Measurements from ENCODE around the gene REEP6. TPM values are rescaled to one million over a fixed set of nuclear protein-coding genes. Genes with fewer than 3 reads are reported as not detected.

The REEP6 gene
- total RNA-seq, 3 donors from 2014 or later = 2.0 to 5.1 (median 4.5) TPM

GRCh38 chr19:1460033-1460995, 30.7 kb upstream of the REEP6 start:
- ATAC-seq = no peak
- intact Hi-C loops (cut with DNase I, micrococcal nuclease) = no loop called here

GRCh38 chr19:1461862-1462261, 29.1 kb upstream of the REEP6 start:
- Histone ChIP-seq H3K36me3 (ENCODE audit: low read depth) (no peaks in the 10 kb centered on the region), H3K4me1 (ENCODE audit: low read depth) (peaks cover 15% of the 10 kb centered on the region), H3K4me3 (no peak overlapping the region), H3K9me3 (no peaks in the 10 kb centered on the region)
- ATAC-seq (no peak), DNase-seq (no peak)
- TF ChIP-seq CTCF (IDR thresholded peaks at IDR 0.05) = no peak
- intact Hi-C loops (cut with DNase I, micrococcal nuclease) = no loop called here

More at GRCh38 chr19:1460033-1460995, 30.7 kb upstream of the REEP6 start:
- peaks cover 16% of the 10 kb centered on the region for H3K4me1 ChIP-seq (ENCODE audit: low read depth)
- TF ChIP-seq CTCF (IDR thresholded peaks at IDR 0.05) = no peak
- no peaks in the 10 kb centered on the region for H3K9me3 ChIP-seq
- no peaks in the 10 kb centered on the region for H3K36me3 ChIP-seq (ENCODE audit: low read depth)
- no peak overlapping the region for H3K4me3 ChIP-seq
- DNase-seq = no peak

GRCh38 chr19:1465191-1466016, 25.6 kb upstream of the REEP6 start:
- intact Hi-C loops (cut with DNase I, micrococcal nuclease) = no loop called here
- H3K9me3 ChIP-seq = no peaks in the 10 kb centered on the region
- peak; percentile 37 for TF ChIP-seq CTCF (IDR thresholded peaks at IDR 0.05)
- no peak overlapping the region for H3K4me3 ChIP-seq
- ATAC-seq (peak; percentile 81), DNase-seq (peak; percentile 65 to 80 (median 70))
- H3K36me3 ChIP-seq (ENCODE audit: low read depth) = no peaks in the 10 kb centered on the region
- H3K4me1 ChIP-seq (ENCODE audit: low read depth) = peaks cover 40% of the 10 kb centered on the region

GRCh38 chr19:1466018-1466460, 24.9 kb upstream of the REEP6 start:
- Histone ChIP-seq H3K9me3 (no peaks in the 10 kb centered on the region), H3K36me3 (ENCODE audit: low read depth) (no peaks in the 10 kb centered on the region), H3K4me3 (no peak overlapping the region), H3K4me1 (ENCODE audit: low read depth) (peaks cover 47% of the 10 kb centered on the region)
- DNase-seq (no peak), ATAC-seq (no peak)
- intact Hi-C loops (cut with DNase I, micrococcal nuclease) = no loop called here
- TF ChIP-seq CTCF (IDR thresholded peaks at IDR 0.05) = no peak

- TF ChIP-seq CTCF (IDR thresholded peaks at IDR 0.05) = no peak
- no peak overlapping the region for H3K4me3 ChIP-seq
- ATAC-seq (no peak), DNase-seq (peak in 2 of 3 donors; percentile 22 to 41)
- intact Hi-C loops (cut with DNase I, micrococcal nuclease) = no loop called here
- H3K4me1 ChIP-seq (ENCODE audit: low read depth) = peaks cover 53% of the 10 kb centered on the region
- H3K9me3 ChIP-seq = no peaks in the 10 kb centered on the region
- no peaks in the 10 kb centered on the region for H3K36me3 ChIP-seq (ENCODE audit: low read depth)
Measured at GRCh38 chr19:1466461-1467214, 24.3 kb upstream of the REEP6 start.

All from mucosa of descending colon (tissue), 3 donors.